NCI-H82 treated with DMSO at 0.1 percent for 48 hours (cell line): Measurements from ENCODE around the gene CAMK2D.

ENCODE experiments used
- DNase-seq: peaks from one replicate; lab custom pipeline; 2025; ENCODE audit not compliant: unreplicated experiment; lab: John Stamatoyannopoulos, UW

Gene CAMK2D

GRCh38 chr4:113531572-113531971, 230.0 kb downstream of the CAMK2D start:
- no peak for DNase-seq

DNA sequence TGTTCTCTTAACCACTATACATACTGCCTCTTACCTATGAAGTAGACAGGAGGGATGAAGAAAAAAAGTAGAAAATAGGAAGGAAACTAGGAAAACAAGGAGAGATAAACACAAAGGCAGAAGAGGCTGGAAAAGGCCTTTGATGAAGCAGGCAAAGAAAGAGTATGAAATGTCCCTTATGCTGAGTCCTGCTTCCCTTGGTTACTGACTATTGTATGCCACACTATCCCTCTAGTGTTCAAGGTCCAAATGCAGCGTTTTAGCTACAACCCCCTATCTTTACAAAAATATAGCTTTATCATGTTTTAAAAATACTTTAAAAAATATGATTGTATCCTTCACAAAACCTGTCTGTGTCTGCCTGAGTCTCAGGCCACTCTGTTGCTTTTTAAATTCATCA, 233.1 kb downstream of the CAMK2D start:
- DNase-seq = no peak

DNA sequence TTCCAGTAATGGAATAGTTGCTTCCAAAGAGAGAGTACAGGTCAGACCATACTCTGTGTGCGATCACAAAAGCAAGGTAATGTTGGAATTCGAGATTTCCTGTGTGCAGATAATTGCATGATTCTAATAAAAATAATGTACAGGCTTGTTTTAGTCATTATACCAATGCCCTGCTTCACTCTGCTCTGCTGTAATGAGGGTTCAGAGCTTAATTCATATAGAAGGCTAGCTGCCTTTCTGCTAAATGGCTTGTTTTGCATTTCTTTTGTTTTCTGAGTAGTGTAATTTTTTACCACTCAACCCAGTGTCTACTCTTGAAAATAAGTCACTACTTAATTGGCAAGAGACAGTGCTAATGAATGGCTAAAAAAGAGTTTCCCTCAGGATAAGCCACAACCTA, 236.0 kb downstream of the CAMK2D start:
- no peak for DNase-seq

DNA sequence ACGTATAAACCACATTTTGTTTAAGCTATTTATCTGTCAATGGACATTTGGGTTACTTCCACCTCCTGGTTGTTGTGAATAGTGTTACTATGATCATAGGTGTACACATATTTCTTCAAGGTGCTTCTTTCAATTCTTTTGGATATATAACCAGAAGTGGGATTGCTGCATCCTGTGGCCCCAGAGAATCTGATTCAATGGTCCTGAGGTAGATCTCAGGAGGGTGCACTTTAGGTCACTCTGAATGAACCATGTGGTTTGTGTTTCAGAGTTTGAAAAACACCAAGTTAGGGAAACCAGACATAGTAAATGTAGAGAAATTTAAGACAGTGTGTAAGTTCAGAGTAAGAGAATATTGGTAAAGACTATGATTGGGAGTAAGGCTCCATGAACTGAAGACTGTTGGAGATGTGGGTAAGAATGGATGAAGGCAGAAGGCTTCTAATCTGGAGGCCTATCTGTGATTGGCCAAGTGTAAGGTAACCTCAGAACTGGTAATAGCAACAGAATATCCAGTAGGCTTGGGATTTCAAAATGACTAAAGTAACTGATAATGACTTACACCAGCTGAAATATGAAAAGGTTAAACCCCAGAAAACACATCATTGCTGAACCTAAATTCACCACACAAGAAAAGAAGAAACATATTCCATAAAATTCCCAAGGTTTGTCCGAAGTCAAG, 236.9 kb downstream of the CAMK2D start:
- no peak for DNase-seq

DNA sequence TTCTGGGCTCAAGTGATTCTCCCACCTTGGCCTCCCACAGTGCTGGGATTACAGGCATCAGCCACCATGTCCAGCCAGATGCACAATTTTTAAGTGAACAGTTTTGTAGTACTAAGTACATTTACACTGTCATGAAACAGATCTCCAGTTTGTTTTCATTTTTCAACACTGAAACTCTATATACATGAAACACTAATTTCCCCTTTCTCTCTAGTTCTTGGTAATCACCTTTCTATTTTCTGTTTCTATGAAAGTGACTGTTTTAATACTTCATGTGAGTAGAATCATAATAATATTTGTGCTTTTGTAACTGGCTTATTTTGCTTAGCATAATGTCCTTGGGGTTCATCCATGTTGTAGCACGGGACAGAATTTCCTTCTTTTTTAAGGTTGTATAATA, 237.4 kb downstream of the CAMK2D start:
- no peak for DNase-seq

DNA sequence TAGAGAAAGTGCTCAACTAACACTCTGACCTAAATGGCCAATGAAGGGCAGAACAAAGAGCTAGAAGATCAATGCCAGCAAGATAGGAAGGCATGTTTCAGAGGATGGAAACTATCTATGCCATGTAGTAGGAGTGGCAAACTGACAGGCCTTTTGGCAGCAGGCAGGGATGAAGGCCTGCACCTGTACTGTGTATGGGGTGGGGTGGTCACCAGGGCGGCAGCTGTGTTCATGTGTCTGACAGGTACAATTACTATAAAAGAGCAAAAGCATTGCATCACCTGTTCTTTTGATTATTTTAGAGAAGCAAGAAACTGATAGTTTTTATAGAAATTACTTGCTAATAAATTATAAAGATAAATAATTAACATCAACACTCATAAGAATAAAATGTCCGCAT, 239.1 kb downstream of the CAMK2D start:
- DNase-seq = no peak

DNA sequence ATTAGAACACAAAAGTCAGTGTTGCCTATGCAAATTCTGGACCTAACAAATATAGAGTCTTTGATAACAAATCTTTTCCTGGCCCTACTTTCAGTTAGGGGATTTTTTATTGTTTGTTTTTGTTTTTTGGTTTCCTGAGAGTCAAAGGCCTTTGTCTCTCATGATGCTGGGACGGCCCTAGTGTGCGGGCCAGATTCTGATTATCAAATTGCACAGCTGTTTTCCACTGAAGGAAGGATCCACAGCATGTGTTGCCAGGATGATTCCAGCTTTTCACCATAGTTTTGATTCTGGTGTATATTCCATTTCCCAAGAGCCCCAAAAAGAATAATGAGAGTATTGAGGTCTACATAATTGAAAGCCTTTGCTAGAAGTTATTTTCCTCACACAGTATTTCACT, 248.2 kb downstream of the CAMK2D start:
- no peak for DNase-seq

- no peak for DNase-seq
These were observed 248.7 kb downstream of the CAMK2D start for GRCh38 chr4:113512880-113513279.

- no peak for DNase-seq
These were observed 249.6 kb downstream of the CAMK2D start for GRCh38 chr4:113511944-113512343.

DNA sequence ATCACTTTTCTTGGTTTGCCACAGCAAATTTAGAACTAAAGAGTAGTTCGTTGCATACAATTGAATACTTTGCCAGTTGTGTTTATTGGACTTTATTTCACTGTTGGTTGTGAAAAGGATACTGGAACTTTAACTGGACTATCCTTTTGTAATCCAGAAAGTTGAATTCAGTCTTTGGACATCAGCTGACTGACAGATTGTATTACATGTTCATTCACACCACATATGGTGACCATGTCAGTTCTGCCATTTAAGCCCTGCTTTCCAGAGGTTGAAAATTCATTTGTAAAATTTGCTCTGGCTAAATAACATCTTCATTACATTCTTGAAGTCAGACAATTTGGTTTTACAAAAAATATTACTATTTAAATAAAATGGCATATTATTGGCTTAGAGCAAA, 251.7 kb downstream of the CAMK2D start:
- DNase-seq = no peak

DNA sequence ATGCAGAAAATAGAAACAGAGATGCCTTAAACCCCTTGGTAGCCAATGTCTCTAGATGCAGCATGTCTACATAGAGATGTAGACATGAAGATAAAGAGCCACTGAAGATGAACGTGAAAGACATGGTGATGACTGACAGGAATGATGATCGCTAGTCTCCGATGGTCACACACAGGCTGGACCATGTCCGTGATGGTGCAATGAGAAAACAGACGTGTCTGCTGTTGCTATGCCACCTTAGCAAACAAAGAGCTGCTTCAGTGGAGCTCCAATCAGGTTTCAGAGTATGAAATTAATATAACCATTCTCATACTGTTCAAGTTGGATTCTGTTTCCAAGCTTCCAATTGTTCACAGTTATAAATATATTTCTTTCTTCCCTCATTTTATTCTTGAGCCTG, 256.5 kb downstream of the CAMK2D start:
- no peak for DNase-seq

DNA sequence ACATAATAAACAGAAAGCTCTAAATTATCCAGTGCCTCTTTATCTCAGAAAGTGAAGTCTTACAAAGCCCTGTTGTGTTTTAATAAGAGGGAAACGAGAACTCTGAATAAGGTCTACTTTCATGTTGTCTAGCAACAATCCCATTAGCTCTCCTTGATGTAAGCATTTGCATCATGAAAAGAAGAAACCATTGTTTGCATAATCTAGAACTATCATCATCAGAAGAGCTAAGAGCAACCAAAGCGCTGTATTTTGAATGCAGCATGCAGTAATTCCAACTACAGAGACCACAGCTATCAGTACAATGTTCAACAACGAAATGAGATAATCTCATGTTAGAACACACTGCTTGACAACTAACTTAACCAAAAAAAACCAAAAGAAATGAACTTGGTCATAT, 257.1 kb downstream of the CAMK2D start:
- no peak for DNase-seq

DNA sequence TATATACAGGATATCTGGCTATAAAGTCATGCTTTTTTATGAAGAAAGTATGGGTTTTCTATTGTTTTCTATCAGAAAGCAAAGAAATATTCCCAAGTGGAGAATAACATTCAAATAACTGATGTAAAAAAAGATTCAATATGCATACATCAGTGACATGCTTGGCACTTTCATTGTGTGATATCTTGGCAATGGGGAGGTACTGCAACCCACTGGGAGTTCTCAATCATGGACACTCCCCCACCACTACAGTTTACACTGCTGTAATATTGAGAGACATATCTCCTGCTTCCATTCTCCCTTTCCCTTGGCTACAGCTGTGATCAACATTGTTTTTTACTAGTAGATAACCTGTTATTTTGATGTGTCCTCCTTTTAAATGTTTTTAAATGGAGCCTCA, 257.8 kb downstream of the CAMK2D start:
- DNase-seq = no peak

GRCh38 chr4:113502906-113503305, 258.6 kb downstream of the CAMK2D start:
- DNase-seq = no peak

- DNase-seq = no peak
These were observed 259.1 kb downstream of the CAMK2D start for GRCh38 chr4:113502476-113502875.

GRCh38 chr4:113500424-113500823, 261.1 kb downstream of the CAMK2D start:
- no peak for DNase-seq

- no peak for DNase-seq
These were observed 261.8 kb downstream of the CAMK2D start for GRCh38 chr4:113499696-113500095.

DNA sequence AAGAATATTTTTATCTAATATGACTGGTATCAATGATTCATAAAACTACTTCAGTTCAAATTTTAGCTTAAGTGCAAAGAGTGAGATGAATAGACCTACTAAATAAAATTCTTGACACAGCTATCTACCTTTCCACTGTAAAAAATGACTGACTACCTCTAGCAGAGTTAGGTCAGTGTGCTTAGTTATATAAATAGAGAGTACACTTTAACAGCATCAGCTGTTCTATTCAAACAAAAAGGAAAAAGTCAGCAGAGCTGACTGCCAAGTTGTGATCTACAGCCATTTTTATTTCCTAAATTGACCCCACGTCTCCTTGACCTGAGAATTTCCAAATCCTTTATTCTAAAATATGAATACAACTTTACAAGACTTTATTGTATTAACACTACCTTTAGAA, 262.4 kb downstream of the CAMK2D start:
- DNase-seq = no peak

- DNase-seq = no peak
These were observed 264.2 kb downstream of the CAMK2D start for GRCh38 chr4:113497154-113497884.

- DNase-seq = no peak
These were observed 264.8 kb downstream of the CAMK2D start for GRCh38 chr4:113496698-113497097.

GRCh38 chr4:113495790-113496189, 265.7 kb downstream of the CAMK2D start:
- DNase-seq = no peak

GRCh38 chr4:113483131-113483530, 278.4 kb downstream of the CAMK2D start:
- DNase-seq = no peak

DNA sequence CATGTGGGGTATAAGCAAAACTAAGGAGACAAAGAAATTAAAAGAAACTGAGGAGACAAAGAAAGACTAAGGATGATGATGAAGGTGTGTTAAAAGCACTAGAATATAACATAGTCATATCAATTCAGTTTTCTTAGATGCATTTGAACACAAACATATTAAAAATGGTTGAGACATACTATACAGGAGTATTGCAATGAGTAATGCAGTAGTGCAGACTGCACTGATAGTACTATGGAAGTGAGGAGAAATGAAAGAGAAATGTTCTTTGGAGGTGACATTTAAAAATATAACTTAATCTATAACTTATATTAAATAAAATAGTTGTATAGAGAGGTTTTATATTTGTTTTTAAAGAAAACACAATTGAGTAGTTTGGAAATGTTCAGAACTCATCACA, 279.2 kb downstream of the CAMK2D start:
- no peak for DNase-seq
